Activated CD4-positive, CD25-positive, alpha-beta regulatory T cell treated with anti-CD3 and anti-CD28 coated beads, Interleukin-2, amount 50 U/mL, for 16 hours (primary cell): ENCODE measurements around the gene SEC61G.

Source experiments
- DNase-seq: peaks from one replicate; pipeline ENCODE4 v3.0.0-alpha.2; 2020; ENCODE audit warnings: low read depth, low spot score

SEC61G gene

DNA sequence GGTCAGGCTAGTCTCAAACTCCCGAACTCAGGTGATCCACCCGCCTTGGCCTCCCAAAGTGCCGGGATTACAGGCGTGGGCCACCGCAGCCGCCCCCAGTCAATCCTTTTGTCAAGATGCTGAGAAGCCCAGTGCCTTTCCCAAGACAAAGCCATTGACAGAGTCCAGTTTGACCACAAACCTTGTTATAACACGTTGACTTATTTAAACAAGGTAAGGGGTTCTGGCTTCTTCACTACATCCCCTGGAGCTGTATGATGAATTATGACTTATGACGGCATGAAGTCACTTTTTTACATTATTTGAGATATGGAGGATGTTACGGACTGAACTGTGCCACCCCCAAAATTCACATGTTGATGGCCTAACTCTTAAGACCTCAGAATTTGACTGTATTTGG lies 5.8 kb upstream of the SEC61G start:
- DNase-seq = no peak

DNA sequence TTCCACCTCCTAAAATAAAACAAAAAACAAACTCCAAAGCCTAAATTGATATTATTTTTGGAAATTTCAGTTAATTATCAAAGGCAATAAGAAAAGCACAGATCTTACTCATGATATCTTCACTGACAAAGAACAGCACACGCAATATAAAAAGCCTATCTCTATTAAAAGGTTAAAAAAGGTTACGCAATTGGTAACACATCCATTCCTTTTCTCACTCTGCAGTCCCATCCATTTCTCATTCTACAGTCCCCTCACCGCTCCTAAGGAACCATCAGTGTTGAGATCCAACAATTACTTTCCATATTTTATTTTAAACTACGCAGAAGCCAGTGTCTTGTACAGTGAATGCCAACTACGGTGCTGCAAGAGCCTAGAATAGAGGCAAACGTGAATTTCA lies 1.3 kb downstream of the SEC61G start:
- no peak for DNase-seq

DNA sequence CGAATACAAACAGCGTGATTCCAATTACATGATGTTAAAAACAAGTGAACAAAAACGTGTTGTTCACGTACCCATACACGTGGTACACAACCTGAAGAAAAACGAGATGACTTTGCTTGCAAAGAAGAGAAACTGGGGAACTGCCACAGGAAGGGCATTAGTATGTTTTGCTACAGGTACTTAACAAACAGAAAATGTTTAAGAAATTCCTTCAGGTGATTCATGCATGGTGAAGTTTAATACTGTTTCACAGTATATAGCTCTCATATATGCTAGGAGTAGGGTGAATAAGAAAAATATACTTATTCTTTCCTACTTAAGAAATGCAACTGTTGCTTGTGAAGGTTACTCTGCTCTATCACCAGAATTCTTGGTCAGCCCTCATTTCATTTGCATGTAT lies 9.8 kb downstream of the SEC61G start:
- no peak for DNase-seq

DNA sequence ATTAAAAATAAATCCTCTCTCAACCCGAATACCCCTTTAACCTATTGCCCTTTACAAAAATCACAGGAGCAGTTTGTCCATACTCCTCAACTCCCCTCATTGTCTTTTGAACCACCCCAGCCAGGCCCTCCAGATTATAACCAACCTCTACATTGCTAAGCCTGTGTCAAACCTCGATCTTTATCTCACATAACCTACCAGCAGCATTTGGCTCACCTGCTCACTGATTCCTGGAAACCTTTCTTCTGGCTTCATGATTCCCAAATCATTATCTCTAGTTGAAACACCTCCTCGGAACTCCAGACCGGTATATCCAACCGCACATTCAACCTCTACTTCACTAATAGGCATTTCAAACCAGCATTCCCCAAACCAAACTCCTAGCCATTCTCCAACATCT lies 11.8 kb downstream of the SEC61G start:
- DNase-seq = no peak

DNA sequence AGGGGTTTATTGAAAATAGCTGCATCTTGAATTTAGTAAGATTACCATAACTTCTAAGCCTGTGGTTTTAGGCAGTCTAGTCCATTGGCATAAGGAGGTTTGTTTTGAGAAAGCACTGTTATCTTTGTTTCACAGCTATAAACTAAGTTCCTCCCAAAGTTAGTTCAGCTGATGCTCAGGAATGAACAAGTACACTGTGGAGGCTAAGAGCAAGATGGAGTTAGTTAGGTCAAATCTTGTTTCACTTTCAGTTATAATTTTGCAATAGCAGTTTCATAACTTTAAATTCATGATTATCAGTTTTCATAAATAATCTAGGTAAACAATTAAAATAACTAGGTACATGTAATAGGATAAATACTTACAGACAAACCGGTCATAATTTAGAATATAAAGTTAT lies 15.4 kb downstream of the SEC61G start:
- no peak for DNase-seq

DNA sequence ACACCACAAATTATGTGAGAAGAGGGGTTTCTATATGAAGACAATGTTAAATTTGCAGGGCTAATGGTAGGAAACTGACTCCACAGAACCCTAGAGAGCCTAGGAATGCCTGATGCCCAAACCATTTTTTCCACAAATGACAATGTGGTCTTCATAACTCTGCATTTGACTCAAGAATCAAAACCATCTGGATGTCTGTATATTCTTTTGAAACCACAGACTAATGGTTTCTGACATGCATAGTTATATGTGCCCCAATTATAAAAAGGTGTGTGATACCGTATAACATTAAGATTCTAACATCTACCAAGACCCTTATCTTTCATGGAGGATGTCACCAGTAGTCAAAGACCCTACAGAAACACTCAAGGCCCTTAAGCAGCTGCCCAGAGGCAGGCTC lies 20.3 kb downstream of the SEC61G start:
- DNase-seq = no peak

DNA sequence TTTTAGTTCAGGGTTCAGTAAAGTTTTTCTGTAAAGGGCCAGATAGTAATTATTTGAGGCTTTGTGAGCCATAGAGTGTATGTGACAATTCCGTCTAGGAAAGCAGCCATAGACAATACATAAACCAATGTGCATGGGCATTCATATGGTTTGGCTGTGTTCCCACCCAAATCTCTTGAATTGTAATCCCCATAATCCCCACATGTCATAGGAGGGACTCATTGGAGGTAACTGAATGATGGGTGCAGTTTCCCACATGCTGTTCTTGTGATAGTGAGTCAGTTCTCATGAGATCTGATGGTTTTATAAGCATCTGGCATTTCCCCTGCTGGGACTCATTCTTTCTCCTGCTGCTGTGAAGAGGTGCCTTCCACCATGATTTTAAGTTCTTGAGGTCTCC lies 29.9 kb downstream of the SEC61G start:
- DNase-seq = no peak

DNA sequence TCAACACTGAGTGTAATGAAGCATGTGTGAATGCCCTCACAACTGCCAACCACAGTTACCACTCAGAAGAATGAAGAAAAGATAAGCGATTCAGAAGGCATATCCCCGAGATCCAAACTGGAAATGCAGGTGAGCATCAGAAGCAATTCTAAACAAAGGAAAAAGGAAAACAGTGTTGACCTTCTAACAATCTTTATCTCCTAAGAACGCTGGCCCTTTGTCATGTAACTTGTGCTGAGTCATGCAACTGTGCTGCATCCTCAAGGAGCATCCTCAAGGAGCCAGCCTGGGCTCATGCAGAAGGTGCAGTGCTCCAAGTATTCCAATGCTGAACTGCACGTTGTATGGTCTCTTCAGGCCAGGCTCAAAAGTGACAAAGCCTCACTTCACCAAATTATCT lies 30.6 kb downstream of the SEC61G start:
- DNase-seq = no peak

DNA sequence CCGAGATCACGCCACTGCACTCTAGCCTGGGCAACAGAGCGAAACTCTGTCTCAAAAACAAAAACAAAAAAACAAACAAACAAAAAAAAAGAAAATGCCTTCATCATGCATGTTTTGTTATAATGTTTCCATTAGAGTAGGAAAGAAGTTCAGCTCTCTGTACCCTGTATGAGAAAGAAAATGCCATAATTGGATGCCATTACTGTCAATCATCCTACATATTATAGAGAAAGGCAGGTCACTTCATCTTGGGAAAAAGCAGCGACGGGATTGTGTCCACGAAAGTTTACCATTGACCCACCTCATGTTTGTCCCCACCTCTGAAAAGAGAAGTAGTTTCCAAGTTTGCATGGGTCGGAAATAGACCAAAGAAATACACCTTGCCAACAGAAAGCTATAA lies 33.8 kb downstream of the SEC61G start:
- DNase-seq = no peak

DNA sequence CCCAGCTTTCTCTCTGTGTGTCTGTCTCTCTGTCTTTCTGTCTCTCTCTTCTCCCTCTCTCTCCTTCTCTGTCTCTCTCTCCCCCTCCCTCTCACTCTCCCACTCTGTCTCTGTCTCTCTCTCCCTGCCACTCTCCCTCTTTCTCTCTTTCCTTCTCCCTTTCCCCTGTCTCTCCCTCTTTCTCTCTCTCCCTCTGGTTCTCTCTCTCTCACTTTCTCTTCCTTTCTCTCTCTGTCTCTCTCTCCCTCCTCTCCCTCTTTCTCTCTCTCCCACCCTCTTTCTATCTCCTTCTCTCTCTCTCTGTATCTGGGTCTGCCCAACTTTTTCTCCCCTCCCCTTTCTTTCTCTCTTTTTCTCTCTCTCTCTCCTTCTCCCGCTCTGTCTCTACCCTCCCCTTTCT lies 36.5 kb downstream of the SEC61G start:
- DNase-seq = no peak

DNA sequence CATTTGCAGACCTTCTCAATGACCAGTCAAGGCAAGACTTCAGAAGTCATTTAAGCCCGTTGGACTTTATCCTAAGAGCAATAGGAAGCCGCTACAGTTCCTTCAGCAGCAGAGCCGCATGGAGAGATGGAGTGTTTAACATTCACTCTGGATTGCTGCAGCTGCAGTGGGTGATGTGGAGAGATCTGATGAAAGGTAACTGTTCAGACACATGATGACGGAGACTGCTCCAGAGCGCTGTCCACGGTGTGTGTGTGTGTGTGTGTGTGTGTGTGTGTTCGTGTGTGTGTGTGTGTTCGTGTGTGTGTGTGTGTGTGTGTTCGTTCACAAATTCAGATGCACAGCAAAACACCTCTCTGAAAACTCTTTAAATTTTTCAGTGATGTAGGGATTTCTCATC lies 37.0 kb downstream of the SEC61G start:
- DNase-seq = no peak

DNA sequence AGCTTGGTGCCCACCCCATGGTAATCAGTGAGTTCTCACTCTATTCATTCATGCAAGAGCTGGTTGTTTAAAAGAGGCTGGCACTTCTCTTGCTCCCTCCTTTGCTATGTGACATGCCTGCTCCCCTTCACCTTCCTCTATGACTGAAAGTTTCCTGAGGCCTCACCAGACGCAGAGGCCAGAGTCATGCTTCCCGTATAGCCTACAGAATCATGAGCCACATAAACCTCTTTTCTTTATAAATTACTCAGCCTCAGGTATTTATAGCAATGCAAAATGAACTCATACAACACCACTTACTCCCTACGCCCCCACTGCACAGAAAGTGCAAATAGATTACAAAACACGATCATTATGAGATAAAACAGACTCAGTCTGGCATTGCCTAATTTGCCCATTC lies 39.0 kb downstream of the SEC61G start:
- no peak for DNase-seq

DNA sequence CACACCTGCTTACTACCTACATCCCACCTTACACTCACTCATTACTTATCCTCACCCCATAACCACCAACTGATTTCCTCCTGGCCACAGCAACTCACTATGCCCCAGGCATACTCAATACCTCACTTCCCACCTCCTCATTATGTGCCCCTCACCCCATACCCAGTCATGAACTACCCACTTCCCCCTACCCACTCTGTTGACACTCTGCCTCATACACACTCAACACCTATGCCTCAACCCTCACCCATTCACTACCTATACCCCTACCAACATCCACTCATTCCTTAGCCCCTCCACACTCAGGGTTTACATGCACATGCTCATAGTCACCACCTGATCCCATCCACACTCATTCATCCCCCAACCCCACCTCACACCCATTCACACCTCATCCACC lies 39.6 kb downstream of the SEC61G start:
- no peak for DNase-seq

DNA sequence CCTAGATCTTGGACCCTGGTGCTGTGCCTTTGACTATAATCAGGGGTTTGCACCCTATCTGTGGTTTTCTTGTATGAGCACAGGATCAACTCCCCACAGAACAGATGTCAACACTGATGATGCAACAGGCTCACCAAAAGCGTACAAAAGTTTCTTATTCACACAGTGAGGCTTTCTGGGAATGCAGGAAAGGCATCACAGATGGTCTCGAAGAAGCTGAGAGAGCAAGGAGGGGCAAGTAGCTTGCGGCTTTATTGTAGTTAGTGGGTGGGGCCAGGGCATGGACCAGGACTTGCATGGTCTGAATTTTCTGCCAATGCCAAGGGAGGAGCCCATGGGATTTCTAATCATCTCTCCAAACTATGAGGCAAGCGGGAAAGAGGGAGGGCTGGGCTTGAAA lies 46.2 kb downstream of the SEC61G start:
- DNase-seq = no peak

DNA sequence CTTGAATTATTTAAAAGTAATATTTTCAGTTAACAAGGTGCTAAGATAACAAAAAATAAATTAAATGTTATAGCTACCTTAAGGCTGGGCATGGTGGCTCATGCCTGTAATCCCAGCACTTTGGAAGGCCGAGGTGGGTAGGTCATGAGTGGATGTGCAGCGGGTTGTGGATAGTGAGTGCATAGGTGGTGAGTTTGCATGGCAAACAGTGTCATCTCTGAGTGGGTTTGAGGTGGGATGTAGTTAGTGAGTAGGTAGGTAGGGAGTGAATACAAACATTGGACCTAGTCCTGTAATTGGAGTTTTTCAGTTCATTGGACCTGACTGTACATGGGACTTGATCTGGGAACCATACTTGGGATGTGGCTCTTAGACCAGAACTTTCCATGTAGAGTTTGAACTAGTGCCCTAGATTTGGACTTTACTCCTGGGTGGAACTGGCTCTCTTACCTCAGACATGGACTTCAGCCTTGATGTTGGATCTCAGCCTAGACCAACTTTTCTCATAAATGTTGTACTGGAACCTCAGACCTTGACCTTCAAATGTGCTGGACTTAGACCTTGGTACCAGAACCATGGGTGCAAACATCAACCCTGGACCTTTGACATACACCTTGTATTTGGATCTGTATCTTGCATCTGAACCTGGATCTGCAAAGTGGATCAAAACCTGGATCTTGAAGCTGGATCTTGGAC lies 47.0 kb downstream of the SEC61G start:
- DNase-seq = no peak

DNA sequence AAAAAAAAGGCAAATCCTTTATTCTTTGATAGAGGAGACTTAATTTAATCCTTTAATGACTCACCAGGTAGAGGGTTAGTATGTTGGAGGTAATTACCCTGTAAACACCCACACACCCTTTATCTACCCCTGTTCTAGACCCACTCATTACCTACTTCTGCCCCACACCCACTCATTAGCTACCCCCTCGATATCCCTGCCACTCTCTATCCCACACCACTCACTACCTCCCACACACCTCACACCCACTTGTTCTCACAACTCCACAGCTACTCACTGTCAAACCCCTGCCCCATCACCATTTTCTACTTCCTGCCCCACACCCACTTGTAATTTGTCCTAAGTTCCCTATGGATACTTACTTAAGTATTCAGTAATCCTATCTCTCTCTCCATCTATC lies 49.7 kb downstream of the SEC61G start:
- DNase-seq = no peak

DNA sequence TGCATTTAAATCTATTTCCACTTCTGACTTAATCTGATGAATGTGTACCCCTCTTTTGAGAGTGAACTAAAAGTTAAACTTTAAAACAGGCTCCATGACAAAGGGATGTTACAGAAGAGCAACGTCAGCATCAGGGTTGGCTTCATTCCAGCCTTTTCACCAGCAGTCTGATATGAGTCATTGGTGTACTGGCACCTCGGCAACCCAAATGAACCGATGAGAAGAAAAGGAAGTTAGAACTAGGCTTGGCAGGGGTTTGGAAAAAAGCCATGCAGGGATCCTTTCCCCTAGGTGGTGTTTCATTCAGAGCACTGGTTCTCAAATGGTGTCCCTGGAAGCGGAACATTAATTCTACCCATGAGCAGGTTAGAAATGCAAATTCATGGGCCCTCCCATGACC lies 53.6 kb downstream of the SEC61G start:
- no peak for DNase-seq

DNA sequence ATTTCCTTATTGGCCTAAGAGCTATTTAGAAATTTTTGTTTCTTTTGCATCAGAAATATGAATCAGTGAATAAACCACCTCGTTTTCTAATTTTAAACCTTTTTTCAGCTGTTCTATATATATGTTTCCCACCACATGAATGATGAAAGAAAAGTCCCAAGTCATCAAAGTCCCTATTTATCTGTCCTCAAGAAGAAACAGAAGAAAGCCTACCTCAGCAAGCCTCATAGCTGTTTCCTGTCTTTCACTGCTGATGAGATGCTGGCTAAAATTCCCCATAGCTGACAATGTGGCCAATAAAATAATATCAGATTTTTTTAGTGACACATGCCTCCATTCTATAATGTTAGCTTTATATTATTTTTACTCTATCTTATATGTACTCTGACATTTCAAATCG lies 54.2 kb downstream of the SEC61G start:
- no peak for DNase-seq
